Measurements from ENCODE around the gene STK36. TPM values are rescaled to one million over a fixed set of nuclear protein-coding genes. Genes with fewer than 3 reads are reported as not detected.

Gene STK36
- total RNA-seq, 1 experiment from 2014 or later: 47.7 TPM

DNA sequence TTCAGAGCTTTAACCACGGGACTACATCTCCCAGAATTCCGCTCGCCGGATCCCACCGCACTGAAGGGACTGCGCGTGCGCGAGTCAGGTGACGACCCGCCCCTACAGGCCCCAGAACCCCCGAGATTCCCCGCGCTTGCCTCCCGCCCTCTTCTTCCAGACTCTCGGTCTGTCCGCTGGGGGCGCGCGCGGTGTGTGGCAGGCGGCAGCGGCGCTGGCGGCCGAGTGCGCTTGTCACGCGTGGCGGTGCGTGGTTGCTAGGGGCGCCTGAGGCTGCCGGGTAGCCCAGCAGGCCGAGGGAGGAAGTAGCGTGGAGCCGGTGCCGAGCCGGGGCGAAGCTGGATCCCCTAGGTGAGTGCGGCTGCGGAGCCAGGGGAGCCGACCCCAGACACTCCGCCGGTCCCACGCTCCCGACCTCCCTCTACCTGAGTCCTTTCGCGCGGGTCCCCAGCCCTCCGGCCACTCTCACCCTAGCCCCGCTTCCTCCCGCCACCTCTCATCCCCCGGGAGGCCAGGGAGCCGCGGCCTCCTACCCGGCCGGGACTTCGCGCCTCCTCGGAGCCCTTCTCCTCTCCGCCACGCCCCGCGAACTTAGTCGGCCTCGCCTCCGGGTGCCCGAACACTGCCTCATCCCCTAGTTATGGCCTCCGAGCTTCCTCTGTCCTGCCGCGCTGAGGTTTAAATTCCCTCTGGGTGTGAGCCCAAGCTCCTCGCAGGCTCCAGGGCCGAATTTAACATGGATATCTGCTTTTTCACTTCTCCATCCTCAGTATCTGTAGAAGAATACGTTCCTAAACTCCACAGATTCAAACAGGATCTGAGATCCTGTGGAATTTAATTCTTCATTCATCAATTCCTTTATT lies 39.0 kb downstream of the STK36 start, which contains the start of gene TTLL4 (continued):
- TF ChIP-seq MXD4 (CRISPR knock-in tag; IDR thresholded peaks at IDR 0.05; ENCODE audit: borderline replicate concordance) (no peak), CBFB (CRISPR knock-in tag; IDR thresholded peaks at IDR 0.05; ENCODE audit: low read depth) (no peak), NFATC4 (CRISPR knock-in tag; IDR thresholded peaks at IDR 0.05) (no peak), ATF3 (CRISPR knock-in tag; conservative IDR thresholded peaks at IDR 0.05) (no peak), NR2C2 (CRISPR knock-in tag; IDR thresholded peaks at IDR 0.05) (no peak), MYBL2 (CRISPR knock-in tag; IDR thresholded peaks at IDR 0.05) (peak; percentile 30; the same call in 1 of the 2 replicates), GABPB1 (CRISPR knock-in tag; IDR thresholded peaks at IDR 0.05) (no peak; the same call in 1 of the 2 replicates), NR3C1 (CRISPR knock-in tag; conservative IDR thresholded peaks at IDR 0.05; ENCODE audit: low read depth) (no peak), OVOL2 (CRISPR knock-in tag; IDR thresholded peaks at IDR 0.05; ENCODE audit: borderline replicate concordance) (no peak), USF2 (CRISPR knock-in tag; IDR thresholded peaks at IDR 0.05) (peak; percentile 92), SP1 (CRISPR knock-in tag; conservative IDR thresholded peaks at IDR 0.05) (peak; percentile 68), ETV6 (CRISPR knock-in tag; IDR thresholded peaks at IDR 0.05) (peak; percentile 89), PRRX2 (CRISPR knock-in tag; IDR thresholded peaks at IDR 0.05) (no peak), GRHL2 (CRISPR knock-in tag; IDR thresholded peaks at IDR 0.05; ENCODE audit: insufficient replicate concordance, severe bottlenecking) (no peak), ESRRA (CRISPR knock-in tag; IDR thresholded peaks at IDR 0.05; ENCODE audit: borderline replicate concordance) (no peak), CREM (CRISPR knock-in tag; IDR thresholded peaks at IDR 0.05) (no peak; the same call in 1 of the 2 replicates)
- TF ChIP-seq, protein P1, sequence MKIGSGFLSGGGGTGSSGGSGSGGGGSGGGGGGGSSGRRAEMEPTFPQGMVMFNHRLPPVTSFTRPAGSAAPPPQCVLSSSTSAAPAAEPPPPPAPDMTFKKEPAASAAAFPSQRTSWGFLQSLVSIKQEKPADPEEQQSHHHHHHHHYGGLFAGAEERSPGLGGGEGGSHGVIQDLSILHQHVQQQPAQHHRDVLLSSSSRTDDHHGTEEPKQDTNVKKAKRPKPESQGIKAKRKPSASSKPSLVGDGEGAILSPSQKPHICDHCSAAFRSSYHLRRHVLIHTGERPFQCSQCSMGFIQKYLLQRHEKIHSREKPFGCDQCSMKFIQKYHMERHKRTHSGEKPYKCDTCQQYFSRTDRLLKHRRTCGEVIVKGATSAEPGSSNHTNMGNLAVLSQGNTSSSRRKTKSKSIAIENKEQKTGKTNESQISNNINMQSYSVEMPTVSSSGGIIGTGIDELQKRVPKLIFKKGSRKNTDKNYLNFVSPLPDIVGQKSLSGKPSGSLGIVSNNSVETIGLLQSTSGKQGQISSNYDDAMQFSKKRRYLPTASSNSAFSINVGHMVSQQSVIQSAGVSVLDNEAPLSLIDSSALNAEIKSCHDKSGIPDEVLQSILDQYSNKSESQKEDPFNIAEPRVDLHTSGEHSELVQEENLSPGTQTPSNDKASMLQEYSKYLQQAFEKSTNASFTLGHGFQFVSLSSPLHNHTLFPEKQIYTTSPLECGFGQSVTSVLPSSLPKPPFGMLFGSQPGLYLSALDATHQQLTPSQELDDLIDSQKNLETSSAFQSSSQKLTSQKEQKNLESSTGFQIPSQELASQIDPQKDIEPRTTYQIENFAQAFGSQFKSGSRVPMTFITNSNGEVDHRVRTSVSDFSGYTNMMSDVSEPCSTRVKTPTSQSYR (CRISPR knock-in tag; IDR thresholded peaks at IDR 0.05): no peak
- TF ChIP-seq, protein P2, sequence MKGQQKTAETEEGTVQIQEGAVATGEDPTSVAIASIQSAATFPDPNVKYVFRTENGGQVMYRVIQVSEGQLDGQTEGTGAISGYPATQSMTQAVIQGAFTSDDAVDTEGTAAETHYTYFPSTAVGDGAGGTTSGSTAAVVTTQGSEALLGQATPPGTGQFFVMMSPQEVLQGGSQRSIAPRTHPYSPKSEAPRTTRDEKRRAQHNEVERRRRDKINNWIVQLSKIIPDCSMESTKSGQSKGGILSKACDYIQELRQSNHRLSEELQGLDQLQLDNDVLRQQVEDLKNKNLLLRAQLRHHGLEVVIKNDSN (CRISPR knock-in tag; IDR thresholded peaks at IDR 0.05): peak; percentile 91
- TF ChIP-seq, protein P3, sequence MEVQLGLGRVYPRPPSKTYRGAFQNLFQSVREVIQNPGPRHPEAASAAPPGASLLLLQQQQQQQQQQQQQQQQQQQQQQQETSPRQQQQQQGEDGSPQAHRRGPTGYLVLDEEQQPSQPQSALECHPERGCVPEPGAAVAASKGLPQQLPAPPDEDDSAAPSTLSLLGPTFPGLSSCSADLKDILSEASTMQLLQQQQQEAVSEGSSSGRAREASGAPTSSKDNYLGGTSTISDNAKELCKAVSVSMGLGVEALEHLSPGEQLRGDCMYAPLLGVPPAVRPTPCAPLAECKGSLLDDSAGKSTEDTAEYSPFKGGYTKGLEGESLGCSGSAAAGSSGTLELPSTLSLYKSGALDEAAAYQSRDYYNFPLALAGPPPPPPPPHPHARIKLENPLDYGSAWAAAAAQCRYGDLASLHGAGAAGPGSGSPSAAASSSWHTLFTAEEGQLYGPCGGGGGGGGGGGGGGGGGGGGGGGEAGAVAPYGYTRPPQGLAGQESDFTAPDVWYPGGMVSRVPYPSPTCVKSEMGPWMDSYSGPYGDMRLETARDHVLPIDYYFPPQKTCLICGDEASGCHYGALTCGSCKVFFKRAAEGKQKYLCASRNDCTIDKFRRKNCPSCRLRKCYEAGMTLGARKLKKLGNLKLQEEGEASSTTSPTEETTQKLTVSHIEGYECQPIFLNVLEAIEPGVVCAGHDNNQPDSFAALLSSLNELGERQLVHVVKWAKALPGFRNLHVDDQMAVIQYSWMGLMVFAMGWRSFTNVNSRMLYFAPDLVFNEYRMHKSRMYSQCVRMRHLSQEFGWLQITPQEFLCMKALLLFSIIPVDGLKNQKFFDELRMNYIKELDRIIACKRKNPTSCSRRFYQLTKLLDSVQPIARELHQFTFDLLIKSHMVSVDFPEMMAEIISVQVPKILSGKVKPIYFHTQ (CRISPR knock-in tag; IDR thresholded peaks at IDR 0.05): no peak
- TF ChIP-seq, protein P4, sequence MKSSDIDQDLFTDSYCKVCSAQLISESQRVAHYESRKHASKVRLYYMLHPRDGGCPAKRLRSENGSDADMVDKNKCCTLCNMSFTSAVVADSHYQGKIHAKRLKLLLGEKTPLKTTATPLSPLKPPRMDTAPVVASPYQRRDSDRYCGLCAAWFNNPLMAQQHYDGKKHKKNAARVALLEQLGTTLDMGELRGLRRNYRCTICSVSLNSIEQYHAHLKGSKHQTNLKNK (CRISPR knock-in tag; IDR thresholded peaks at IDR 0.05): no peak
- TF ChIP-seq, protein P5, sequence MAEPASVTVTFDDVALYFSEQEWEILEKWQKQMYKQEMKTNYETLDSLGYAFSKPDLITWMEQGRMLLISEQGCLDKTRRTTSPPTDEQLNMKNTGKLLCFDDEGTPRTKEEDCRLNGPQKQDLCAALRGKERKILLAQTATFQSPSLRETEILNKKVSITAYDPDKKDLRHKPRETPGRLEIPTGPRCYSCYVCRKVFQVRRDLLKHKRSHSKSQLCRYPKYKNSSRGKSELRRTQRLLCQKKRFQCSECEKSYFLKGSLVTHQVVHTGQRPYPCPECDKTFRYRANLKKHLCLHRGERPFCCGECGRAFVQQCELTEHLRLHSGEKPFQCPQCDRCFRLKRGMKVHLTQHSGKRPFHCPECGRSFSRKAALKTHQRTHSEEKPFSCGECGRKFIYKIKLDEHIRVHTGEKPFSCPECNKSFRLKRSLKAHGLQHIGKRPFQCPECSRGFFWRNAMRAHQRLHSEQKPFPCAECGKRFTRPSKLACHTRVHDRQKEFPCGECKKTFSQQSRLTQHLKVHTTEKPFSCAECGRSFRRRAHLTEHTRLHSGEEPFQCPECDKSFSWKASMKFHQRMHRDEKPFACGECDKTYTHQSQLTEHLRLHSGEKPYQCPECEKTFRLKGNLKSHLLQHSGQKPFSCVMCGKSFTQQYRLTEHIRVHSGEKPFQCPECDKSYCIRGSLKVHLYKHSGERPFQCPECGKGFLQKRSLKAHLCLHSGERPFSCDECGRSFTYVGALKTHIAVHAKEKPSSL (CRISPR knock-in tag; conservative IDR thresholded peaks at IDR 0.05): no peak
- TF ChIP-seq, protein P6, sequence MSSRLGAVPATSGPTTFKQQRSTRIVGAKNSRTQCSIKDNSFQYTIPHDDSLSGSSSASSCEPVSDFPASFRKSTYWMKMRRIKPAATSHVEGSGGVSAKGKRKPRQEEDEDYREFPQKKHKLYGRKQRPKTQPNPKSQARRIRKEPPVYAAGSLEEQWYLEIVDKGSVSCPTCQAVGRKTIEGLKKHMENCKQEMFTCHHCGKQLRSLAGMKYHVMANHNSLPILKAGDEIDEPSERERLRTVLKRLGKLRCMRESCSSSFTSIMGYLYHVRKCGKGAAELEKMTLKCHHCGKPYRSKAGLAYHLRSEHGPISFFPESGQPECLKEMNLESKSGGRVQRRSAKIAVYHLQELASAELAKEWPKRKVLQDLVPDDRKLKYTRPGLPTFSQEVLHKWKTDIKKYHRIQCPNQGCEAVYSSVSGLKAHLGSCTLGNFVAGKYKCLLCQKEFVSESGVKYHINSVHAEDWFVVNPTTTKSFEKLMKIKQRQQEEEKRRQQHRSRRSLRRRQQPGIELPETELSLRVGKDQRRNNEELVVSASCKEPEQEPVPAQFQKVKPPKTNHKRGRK (CRISPR knock-in tag; IDR thresholded peaks at IDR 0.05; ENCODE audit: borderline replicate concordance): no peak
- TF ChIP-seq, protein P7, sequence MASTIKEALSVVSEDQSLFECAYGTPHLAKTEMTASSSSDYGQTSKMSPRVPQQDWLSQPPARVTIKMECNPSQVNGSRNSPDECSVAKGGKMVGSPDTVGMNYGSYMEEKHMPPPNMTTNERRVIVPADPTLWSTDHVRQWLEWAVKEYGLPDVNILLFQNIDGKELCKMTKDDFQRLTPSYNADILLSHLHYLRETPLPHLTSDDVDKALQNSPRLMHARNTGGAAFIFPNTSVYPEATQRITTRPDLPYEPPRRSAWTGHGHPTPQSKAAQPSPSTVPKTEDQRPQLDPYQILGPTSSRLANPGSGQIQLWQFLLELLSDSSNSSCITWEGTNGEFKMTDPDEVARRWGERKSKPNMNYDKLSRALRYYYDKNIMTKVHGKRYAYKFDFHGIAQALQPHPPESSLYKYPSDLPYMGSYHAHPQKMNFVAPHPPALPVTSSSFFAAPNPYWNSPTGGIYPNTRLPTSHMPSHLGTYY (CRISPR knock-in tag; IDR thresholded peaks at IDR 0.05): no peak
- TF ChIP-seq, protein P8, sequence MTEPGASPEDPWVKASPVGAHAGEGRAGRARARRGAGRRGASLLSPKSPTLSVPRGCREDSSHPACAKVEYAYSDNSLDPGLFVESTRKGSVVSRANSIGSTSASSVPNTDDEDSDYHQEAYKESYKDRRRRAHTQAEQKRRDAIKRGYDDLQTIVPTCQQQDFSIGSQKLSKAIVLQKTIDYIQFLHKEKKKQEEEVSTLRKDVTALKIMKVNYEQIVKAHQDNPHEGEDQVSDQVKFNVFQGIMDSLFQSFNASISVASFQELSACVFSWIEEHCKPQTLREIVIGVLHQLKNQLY (CRISPR knock-in tag; IDR thresholded peaks at IDR 0.05): no peak

Measured in WTC11 (cell line).